ENCODE measurements around the gene ZFPM1. TPM values are rescaled to one million over a fixed set of nuclear protein-coding genes. Genes with fewer than 3 reads are reported as not detected.
A peak's percentile ranks its signal among the peaks of the same experiment; 100 is the strongest.

The ZFPM1 gene
- polyA plus RNA-seq, 1 of the 3 experiments (the other 2 are of a cell fraction) = 1.2 TPM

- TF ChIP-seq ZBTB33 (IDR thresholded peaks at IDR 0.05; ENCODE audit: borderline replicate concordance, low read depth) = no peak
These were observed 6.4 kb downstream of the ZFPM1 start (continued) for GRCh38 chr16:88459366-88460073.

- Histone ChIP-seq H3K27ac (ENCODE audit: low read depth in 2 of 2, low read length in 1 of 2) (peak overlapping the region in 1 of 2 experiments; percentile 19; a peak in 1 of 4 replicates), H3K79me2 (ENCODE audit: insufficient read depth) (peaks cover 83% of the 10 kb centered on the region), H3K27me3 (ENCODE audit: insufficient read depth) (no peaks in the 10 kb centered on the region), H3K9me3 (no peaks in the 10 kb centered on the region), H3K9me2 (no peaks in the 10 kb centered on the region), H2AFZ (ENCODE audit: low read depth) (no peak overlapping the region), H3K4me2 (no peak overlapping the region), H3K9ac (no peak overlapping the region), H3F3A (replicated peaks; ENCODE audit: insufficient read depth) (peaks cover 6% of the 10 kb centered on the region), H4K20me1 (ENCODE audit: insufficient read depth) (peaks cover 92% of the 10 kb centered on the region), H3K4me3 (ENCODE audit: low read depth in 2 of 2, low read length in 1 of 2) (no peak overlapping the region), H3K4me1 (ENCODE audit: control insufficient read depth in 1 of 2, insufficient read depth in 2 of 2, low read depth in 1 of 2, low read length in 1 of 2) (peaks cover 5 to 95% of the 10 kb centered on the region in 2 experiments; a peak in 3 of 4 replicates), H3K36me3 (replicated peaks in 1 of 2; ENCODE audit: control insufficient read depth in 1 of 2, insufficient read depth in 2 of 2, low read length in 1 of 2) (no peaks in the 10 kb centered on the region)
- POLR2A ChIA-PET = no interaction called here
- CTCF ChIA-PET = interaction anchor here (0.9 to 2.4 kb wide), 4 partner anchors 14 to 47 kb away, joined by 3 to 5 read pairs (median 3); no protein-coding TSS in a partner anchor
- no peak for DNase-seq
- no peak for TF ChIP-seq ELF1 (IDR thresholded peaks at IDR 0.05)
- no peak for TF ChIP-seq REST (IDR thresholded peaks at IDR 0.05; ENCODE audit: low read depth, low read length)
- no peak for TF ChIP-seq FOXM1 (IDR thresholded peaks at IDR 0.05; ENCODE audit: low read depth)
- TF ChIP-seq TCF12 (IDR thresholded peaks at IDR 0.05) = no peak
- no peak for TF ChIP-seq EP300 (IDR thresholded peaks at IDR 0.05; ENCODE audit: borderline replicate concordance in 1 of 2, low read depth in 1 of 2, low read length in 1 of 2)
- TF ChIP-seq NFIC (IDR thresholded peaks at IDR 0.05; ENCODE audit: borderline replicate concordance) = no peak
- TF ChIP-seq RCOR1 (IDR thresholded peaks at IDR 0.05; ENCODE audit: low read length) = no peak
- no peak for TF ChIP-seq SIN3A (IDR thresholded peaks at IDR 0.05; ENCODE audit: borderline replicate concordance, low read depth, low read length)
- TF ChIP-seq IRF3 (IDR thresholded peaks at IDR 0.05; ENCODE audit: low read depth, low read length) = no peak
- TF ChIP-seq RFX5 (IDR thresholded peaks at IDR 0.05; ENCODE audit: low read length) = no peak
- no peak for TF ChIP-seq PBX3 (IDR thresholded peaks at IDR 0.05)
- WGBS (ENCODE audit: low lambda C conversion rate) = 96% methylated on average over 25 of the region's 32 CpGs
These were observed 7.6 kb downstream of the ZFPM1 start for GRCh38 chr16:88460496-88461330.

All from SK-N-SH (cell line).